NCI-H146 treated with DMSO at 0.1 percent for 48 hours (cell line): ENCODE measurements around the gene SCAMP1.
"Not testable (repeated sequence)": the region's sequence is repeated elsewhere in the genome, so short reads cannot be mapped to it uniquely, and the experiment has no call there.

ENCODE experiments used
- DNase-seq: peaks from one replicate; lab custom pipeline; 2025; ENCODE audit not compliant: unreplicated experiment; lab: John Stamatoyannopoulos, UW

The SCAMP1 gene

DNA sequence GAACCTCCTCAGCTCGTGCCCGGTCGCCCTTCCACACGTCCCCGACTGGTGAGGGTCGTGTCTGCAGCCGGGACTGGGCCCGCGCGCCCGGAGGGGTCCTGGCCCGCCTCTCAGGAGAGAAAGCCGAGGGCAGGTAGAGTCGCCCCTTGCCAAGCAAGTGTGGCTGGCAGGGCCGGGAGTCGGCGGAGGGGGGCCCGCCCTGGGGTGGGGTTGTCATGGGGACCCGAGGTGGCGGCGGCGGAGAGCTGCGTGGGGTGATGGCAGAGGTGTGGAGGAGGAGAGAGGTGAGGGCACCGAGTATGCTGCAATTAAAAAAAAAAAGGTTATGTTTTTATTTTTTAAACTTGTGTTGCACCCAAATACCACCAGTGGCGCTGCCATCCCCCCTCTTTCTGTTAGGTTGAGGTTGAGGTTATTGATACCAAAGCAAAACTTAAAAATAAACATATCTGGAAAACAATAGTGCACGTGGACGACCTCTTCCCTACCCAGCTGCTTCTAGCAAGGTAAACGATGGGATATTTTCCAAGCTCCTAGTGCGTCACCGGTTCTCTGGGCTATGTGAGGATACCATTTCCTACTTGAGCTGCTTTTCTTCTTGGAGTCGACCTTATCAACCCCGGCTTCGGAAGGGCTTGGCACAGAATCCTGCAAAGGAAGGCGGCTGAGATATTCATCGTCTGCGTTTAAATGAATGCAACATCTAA is 660 bp downstream of the SCAMP1 start:
- peak; percentile 71 for DNase-seq

DNA sequence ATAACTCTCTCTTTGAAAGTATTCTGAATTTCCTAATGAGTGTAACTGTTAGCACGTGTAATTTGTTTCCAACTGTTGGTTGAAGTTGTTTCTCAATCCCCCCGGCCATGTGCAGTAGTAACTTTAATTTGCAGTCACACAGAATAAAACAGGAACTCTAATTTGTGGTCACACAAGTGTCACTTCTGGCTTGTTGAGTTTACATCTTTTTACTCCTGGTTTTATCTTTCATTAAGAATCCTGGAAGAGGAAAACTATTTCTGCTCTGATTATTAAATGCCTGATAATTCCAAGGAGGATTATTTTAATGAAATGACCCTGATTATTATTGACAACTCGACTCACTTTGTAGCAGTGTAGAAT is 1.2 kb downstream of the SCAMP1 start:
- no peak for DNase-seq

DNA sequence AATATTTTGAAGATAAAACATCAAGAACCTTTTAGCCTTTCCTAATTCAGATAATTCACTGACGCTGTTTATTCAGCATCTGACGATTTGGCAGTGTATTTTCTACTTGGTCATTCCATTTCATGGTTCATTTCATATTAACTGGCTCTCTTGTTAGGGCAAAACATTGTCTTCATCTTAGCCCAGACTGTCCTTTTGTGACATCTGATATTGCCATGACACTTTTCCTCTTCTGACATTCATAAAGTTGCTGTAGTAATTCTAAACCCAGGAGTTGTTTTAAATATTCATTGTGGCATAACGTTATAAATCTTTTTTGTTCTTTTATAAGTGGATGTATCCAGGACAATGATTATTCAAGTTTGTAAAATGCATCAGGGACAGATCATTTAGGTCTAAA is 1.8 kb downstream of the SCAMP1 start:
- no peak for DNase-seq

DNA sequence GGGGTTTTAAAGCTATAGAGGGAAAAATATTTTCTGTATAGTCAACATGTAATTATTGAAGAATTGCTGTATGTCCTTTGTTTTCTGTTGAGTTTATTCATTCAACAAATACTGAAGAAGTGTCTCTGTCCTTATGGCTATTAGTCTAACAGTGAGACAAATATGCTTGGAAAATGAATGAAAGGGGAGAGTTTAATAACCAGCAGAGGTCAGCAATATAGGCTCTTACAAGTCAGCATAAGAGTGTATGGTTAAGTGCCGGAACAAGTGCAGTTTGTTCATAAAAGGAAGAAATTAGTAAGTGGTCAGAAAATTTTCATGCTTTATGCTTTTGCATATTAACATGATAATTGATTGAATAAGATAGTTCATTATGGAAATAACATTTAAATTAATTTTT is 3.6 kb downstream of the SCAMP1 start:
- DNase-seq = no peak

- DNase-seq = peak; percentile 57
Observed at GRCh38 chr5:78367318-78367991, 7.0 kb downstream of the SCAMP1 start.

DNA sequence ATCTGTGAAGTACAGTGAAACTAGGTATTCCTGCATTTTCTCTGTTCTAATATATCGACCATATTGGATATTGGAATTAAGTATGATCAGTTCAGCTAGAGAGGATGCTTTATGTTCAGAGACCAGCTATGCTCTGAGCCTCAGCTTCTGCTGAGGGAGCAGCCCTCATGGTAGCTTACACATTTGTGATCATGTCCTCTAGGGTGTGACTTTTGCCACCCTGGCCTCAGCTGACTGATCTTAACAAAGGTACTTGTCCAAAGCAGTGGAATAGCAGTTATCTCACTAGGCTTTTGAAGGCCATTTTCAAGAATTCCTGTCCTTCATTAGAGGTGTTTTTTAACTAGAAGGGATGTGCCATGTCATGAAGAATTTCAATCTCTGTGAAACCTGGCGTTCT is 9.3 kb downstream of the SCAMP1 start:
- DNase-seq = no peak

GRCh38 chr5:78373231-78373630 is 12.8 kb downstream of the SCAMP1 start:
- no peak for DNase-seq

GRCh38 chr5:78376315-78376714 is 15.9 kb downstream of the SCAMP1 start:
- DNase-seq = no peak

- DNase-seq = no peak
Observed at GRCh38 chr5:78377056-78377717, 16.8 kb downstream of the SCAMP1 start.

DNA sequence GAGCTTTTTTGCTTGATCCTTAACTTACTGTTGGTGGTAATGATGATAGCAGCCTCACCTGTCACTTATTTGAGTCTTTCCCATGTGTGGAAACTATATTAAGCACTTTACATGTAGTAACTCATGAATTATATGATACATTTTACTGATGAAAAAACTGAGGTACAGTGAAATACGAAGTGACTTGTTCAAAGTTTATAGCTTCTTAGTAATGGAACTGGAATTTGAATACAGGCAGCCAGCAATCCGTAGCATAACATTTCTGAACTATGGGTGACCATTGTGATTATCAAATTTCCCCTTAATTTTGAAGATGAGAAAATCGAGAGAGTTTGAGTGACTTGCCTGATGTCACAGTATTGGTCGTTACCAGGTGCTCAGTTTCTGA is 17.3 kb downstream of the SCAMP1 start:
- no peak for DNase-seq

GRCh38 chr5:78387468-78388153 is 27.2 kb downstream of the SCAMP1 start:
- no peak for DNase-seq

GRCh38 chr5:78391357-78391756 is 30.9 kb downstream of the SCAMP1 start:
- not testable (repeated sequence) for DNase-seq

DNA sequence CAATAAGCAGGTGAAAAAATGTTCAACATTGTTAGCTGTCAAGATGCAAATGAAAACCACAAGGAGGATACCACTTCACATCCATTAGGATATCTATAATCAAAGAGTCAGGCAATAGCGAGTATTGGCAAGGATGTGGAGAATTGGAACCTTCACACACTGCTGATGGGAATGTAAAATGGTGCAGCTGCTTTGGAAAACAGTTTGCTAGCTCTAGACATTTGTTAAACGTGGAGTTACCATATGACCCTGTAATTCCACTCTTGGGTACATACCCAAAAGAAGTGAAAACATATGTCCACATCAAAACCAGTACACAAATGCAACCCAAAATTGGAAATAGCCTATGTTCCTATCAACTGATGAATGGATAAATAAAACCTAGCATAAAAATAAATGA is 37.4 kb downstream of the SCAMP1 start:
- no peak for DNase-seq

GRCh38 chr5:78399116-78399515 is 38.7 kb downstream of the SCAMP1 start:
- no peak for DNase-seq

DNA sequence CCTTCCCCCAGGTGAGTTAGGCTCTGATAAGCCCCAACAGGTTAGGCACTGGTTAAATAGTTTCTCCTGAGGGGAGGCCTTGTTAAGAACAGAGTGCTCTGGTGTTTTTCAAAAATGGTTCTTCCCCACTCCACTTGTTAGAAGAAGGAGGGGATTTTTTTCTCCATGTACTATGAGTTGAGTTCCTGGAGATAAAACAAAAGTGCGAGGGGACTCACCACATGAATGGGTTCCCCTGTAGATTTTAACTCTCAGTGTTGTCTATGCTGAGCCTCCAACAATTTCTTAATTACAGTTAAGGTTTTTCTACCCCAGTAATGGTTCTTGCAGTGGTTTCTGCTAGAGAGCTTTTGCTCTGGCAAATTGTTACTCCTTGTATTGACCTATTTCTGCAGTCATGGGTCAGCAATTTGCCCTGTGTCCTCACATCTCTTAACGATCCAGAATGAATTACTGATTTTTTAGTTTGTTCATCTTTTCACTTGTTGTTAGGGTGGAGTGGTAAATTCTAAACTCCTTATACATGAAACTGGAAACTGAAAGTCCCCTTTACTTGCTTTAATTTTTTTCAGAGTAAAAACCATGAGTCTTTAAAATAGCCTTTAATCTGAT is 44.4 kb downstream of the SCAMP1 start:
- no peak for DNase-seq

DNA sequence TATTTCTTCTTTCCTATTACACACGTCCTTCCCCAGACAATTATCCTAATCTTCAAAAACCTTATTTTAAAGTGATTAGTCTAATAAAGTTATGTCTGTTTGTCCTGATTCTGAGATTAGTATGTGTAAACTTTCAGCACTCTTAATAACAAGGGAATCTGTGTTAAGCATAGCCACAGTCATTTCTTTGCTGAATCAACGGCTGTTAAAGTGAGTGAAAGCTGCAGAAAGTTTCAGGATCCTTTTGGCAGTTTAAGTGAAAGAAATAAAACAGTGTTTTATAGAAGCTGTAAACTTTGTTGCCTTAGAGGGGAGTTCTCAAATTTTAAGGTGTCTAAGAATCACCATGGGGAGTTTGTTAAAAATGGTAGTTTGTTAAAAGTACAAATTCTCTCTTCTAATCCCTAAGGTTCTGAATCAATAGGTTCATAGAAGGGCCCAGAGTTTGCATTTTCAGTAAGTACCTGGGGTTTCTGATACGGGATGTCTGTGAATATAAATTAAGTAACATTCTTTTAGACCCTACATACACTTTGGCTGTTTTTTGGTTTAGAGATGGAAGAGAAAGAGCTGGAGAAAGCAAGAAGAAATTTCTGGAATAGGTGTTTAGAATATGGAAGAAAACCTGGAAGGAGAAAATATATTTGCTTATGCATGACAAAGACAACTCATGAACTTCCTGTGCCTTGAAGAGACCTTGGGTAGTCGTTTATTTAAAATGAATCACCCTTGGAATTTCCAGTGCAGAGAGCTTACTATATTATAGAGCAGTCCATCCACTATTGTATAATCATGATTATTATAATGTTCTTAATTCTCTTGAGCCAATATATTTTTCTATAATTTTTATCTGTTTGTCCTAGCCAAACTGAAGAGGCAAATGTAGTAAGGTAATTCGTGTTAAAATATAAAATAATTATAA is 45.7 kb downstream of the SCAMP1 start:
- DNase-seq = no peak

DNA sequence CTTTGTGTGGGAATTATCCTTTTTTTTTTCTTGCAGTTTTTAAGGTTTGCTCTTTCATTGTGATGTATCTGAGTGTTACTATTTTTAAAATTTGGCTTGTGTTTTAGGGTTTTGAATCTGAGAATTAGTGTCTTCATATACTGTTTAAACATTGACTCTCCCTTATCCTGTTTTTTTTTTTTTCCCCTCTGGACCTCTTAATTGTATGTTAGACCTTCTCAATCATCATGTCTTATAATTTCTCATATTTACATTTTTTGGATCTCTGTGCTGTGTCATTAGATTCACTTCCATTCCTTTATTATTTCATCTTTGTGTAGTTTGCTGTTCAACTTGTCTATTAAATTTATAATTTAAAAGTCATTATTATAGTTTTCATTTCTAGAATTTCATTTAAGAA is 47.0 kb downstream of the SCAMP1 start:
- DNase-seq = no peak

- no peak for DNase-seq
Observed at GRCh38 chr5:78411586-78411985, 51.2 kb downstream of the SCAMP1 start.

- no peak for DNase-seq
Observed at GRCh38 chr5:78416677-78417425, 56.4 kb downstream of the SCAMP1 start.

GRCh38 chr5:78419396-78419795 is 59.0 kb downstream of the SCAMP1 start:
- DNase-seq = no peak
